ENCODE results near the gene ACKR4.
"Not testable (repeated sequence)": the region's sequence is repeated elsewhere in the genome, so short reads cannot be mapped to it uniquely, and the experiment has no call there.

Gene ACKR4

DNA sequence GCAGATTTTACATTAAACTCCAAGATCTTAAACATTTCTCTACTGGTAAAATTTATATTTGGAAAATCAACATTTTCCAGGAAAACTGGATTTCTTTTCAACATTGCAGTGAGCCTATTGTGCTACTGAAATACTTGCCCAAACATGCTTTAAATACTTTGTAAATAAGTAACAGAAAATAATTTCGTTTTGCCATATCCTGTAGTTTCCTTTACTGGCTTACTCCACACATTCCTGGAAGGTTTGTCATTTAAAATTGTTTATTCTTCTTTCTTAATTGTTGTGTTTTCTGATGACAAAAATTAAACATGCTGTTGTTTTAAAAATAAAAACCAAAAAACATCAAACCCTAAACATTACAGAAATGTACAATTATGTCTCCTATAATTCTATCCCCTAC is 40.5 kb downstream of the ACKR4 start:
- H3K36me3 Mint-ChIP-seq: peaks cover 40 to 42% of the 10 kb centered on the region in 2 donors
- no peak overlapping the region for H3K27ac Mint-ChIP-seq
- ATAC-seq (replicated peaks): no peak
- H3K4me1 Mint-ChIP-seq: peaks cover 3 to 6% of the 10 kb centered on the region in 2 donors
- H3K27me3 Mint-ChIP-seq: no peaks in the 10 kb centered on the region
- H3K4me3 Mint-ChIP-seq: no peak overlapping the region
- DNase-seq: no peak
- H3K9me3 Mint-ChIP-seq: no peaks in the 10 kb centered on the region

DNA sequence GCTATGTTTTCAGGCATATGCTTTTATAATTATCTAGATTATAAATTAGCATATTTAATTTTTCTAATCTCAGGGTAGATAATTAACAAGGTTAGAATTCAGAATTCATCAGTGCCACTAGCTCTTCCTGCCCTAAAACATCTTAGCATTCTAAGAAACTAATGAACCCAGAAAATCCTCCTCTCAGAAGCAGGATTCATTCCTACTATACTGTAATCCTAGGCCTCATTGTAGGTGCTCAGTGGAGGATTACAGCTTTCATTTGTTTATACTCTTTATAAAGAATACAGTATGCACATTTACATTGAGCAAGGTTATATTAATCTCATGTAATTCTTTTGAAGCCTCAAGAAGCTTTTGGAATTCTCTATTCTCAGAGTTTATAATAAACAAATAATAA is 41.6 kb downstream of the ACKR4 start:
- Mint-ChIP-seq H3K27ac (no peak overlapping the region), H3K4me1 (peaks cover 3 to 10% of the 10 kb centered on the region in 2 donors), H3K4me3 (no peak overlapping the region), H3K27me3 (no peaks in the 10 kb centered on the region), H3K36me3 (peaks cover 36% of the 10 kb centered on the region in 2 donors), H3K9me3 (no peaks in the 10 kb centered on the region)
- DNase-seq: no peak
- ATAC-seq (replicated peaks): no peak

DNA sequence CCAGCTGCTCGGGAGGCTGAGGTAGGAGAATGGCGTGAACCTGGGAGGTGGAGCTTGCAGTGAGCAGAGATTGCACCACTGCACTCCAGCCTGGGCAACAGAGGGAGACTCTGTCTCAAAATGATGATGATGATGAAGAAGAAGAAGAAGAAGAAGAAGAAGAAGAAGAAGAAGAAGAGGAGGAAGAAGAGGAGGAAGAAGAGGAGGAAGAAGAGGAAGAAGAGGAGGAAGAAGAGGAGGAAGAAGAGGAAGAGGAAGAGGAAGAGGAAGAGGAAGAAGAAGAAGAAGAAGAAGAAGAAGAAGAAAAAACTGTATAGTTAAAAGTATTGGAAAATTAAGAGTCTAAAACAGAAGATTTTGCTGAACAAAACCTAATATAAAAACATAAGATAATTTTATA is 44.4 kb downstream of the ACKR4 start:
- H3K4me3 Mint-ChIP-seq; H3K9me3 Mint-ChIP-seq; ATAC-seq (replicated peaks); DNase-seq; H3K27ac Mint-ChIP-seq; H3K27me3 Mint-ChIP-seq: not testable (repeated sequence)
- Mint-ChIP-seq H3K4me1 (peaks cover 3 to 10% of the 10 kb centered on the region in 2 donors), H3K36me3 (peaks cover 24 to 27% of the 10 kb centered on the region in 2 donors)

DNA sequence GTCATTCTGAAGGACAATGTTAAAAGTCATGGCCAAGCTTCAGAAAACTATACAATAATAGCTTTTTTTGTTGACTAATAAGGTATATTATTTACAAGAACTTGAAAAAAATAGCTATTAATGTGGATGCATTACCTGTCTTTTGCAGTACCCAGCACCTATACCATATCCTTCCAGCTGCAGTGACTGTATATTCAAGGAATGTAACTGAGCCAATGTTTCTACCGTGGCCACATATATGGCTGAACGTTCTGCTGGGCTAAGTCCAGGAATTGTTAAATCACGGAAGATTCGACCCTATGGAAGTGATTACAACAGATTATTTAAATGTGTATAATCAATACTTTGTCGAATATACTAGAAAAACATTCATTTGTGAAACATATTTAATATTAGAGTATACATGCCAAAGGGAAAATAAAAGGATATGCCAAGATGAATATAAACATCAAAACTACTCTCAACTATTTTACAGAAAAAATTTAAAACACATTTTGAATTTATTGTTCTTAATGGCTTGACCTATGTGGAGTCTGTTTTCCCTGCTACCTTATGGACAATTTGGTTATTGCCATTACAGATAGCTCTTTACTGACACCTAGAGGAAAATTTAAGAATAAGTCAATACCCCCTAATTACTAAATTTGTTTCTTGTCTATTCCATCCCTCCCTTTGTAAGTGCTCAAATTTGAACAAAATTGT is 44.9 kb downstream of the ACKR4 start:
- peaks cover 3 to 10% of the 10 kb centered on the region in 2 donors for H3K4me1 Mint-ChIP-seq
- ATAC-seq (replicated peaks) (peak; percentile 57 to 64), DNase-seq (no peak)
- H3K9me3 Mint-ChIP-seq: no peaks in the 10 kb centered on the region
- no peak overlapping the region for H3K27ac Mint-ChIP-seq
- no peaks in the 10 kb centered on the region for H3K27me3 Mint-ChIP-seq
- no peak overlapping the region for H3K4me3 Mint-ChIP-seq
- peaks cover 19 to 22% of the 10 kb centered on the region in 2 donors for H3K36me3 Mint-ChIP-seq

DNA sequence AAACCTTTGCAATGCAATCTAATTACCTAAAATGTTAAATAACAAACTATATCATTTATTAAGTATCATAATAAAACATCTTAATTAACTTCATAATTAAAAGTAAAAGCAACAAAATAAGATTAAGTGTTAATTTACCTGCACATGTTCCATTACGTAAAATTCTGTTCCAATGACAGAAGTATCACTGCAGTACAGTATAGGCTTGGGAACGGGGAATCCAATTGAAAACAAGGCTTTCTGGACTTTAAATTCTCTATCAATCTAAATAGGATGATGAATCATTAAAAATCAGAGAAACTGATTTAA is 45.4 kb downstream of the ACKR4 start:
- ATAC-seq (replicated peaks) (no peak), DNase-seq (no peak)
- Mint-ChIP-seq H3K9me3 (no peaks in the 10 kb centered on the region), H3K4me1 (peaks cover 6 to 14% of the 10 kb centered on the region in 2 donors), H3K27ac (no peak overlapping the region), H3K4me3 (no peak overlapping the region), H3K27me3 (no peaks in the 10 kb centered on the region), H3K36me3 (peaks cover 19 to 22% of the 10 kb centered on the region in 2 donors)

DNA sequence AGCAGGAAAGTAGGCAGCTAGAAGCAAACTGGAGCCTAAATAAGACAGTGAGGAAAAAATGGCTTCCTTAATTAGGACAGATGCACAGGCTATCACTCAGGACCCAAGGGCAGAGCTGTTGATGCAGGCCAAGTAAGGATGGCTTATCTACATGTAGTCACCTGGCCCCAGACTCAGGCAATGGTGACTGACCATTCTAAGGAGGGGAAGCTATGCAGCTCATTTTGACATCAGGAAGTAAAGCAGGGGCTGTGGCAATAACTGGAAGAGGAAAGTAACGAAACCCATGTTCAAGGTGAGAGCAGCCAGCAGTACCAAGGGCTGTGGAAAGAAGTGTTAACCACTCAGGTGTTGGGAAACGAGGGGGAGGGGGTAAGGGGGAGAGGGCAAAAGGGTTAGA is 46.3 kb downstream of the ACKR4 start:
- DNase-seq: no peak
- no peaks in the 10 kb centered on the region for H3K9me3 Mint-ChIP-seq
- H3K27ac Mint-ChIP-seq: peak overlapping the region; percentile 3
- peaks cover 19 to 22% of the 10 kb centered on the region in 2 donors for H3K36me3 Mint-ChIP-seq
- peaks cover 6 to 15% of the 10 kb centered on the region in 2 donors for H3K4me1 Mint-ChIP-seq
- no peak for ATAC-seq (replicated peaks)
- H3K4me3 Mint-ChIP-seq: no peak overlapping the region
- no peaks in the 10 kb centered on the region for H3K27me3 Mint-ChIP-seq

DNA sequence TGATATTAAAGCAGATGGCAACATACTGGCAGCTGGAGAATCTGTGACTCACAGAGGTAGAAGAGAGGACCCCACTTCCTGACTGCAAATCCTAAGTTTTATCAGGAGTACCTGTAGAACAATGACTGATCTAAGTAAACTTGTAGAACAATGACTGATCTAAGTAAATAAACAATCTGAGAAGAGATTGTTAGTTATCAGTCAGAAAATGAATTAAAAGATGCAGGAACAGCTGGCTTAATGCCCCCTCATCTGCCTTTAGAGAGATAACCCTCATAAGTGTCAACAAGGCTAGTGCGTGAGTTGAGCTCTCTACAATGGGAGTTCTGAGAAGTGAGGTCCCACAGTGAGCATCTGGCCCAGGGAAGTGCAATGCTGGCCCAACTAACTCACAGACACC is 48.0 kb downstream of the ACKR4 start:
- Mint-ChIP-seq H3K9me3 (no peaks in the 10 kb centered on the region), H3K4me3 (no peak overlapping the region), H3K4me1 (peaks cover 8 to 15% of the 10 kb centered on the region in 2 donors), H3K36me3 (peaks cover 11 to 13% of the 10 kb centered on the region in 2 donors), H3K27ac (no peak overlapping the region), H3K27me3 (no peaks in the 10 kb centered on the region)
- ATAC-seq (replicated peaks) (no peak), DNase-seq (no peak)

DNA sequence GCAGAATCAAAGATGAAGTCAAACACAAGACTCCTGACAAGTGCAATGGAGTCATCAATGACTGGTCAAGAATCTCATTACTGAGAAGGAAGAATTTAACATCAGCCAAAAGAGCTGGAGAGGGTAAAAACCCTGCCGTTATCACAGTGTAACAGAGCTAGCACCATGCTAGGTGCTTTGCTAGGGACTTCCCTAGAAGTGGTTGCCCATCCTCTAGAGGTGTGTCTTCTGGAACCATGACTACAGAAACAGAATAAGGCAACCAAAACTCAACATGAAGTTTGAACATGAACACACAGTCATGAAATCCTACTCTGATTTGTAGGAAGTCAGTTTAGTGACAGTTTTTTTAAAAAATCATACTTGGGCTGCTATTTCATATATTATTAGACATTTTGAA is 53.1 kb downstream of the ACKR4 start:
- DNase-seq (no peak), ATAC-seq (replicated peaks) (peak; percentile 46 to 65)
- H3K4me3 Mint-ChIP-seq: no peak overlapping the region
- H3K9me3 Mint-ChIP-seq: no peaks in the 10 kb centered on the region
- no peaks in the 10 kb centered on the region for H3K27me3 Mint-ChIP-seq
- peaks cover 4 to 7% of the 10 kb centered on the region in 2 donors for H3K4me1 Mint-ChIP-seq
- H3K36me3 Mint-ChIP-seq: peaks cover 1 to 2% of the 10 kb centered on the region in 2 donors
- no peak overlapping the region for H3K27ac Mint-ChIP-seq
